ENCODE data around the gene ZNF277.

The ZNF277 gene

GRCh38 chr7:112173568-112173905 lies 33.0 kb upstream of the ZNF277 start:
- TF ChIP-seq RARB (CRISPR knock-in tag; IDR thresholded peaks at IDR 0.05) (no peak), ISL1 (CRISPR knock-in tag; IDR thresholded peaks at IDR 0.05) (no peak), TSHZ2 (CRISPR knock-in tag; IDR thresholded peaks at IDR 0.05) (no peak), GLIS3 (CRISPR knock-in tag; IDR thresholded peaks at IDR 0.05) (no peak), ZNF70 (CRISPR knock-in tag; IDR thresholded peaks at IDR 0.05) (no peak), SNAI2 (CRISPR knock-in tag; IDR thresholded peaks at IDR 0.05) (no peak), BACH2 (CRISPR knock-in tag; IDR thresholded peaks at IDR 0.05; ENCODE audit: borderline replicate concordance) (no peak)
- no peak for ATAC-seq

GRCh38 chr7:112174192-112174591 lies 32.3 kb upstream of the ZNF277 start:
- no peak for ATAC-seq
- no peak for TF ChIP-seq ZFP30 (CRISPR knock-in tag; IDR thresholded peaks at IDR 0.05)
- TF ChIP-seq RARB (CRISPR knock-in tag; IDR thresholded peaks at IDR 0.05): no peak
- no peak for TF ChIP-seq ZC3H10 (CRISPR knock-in tag; IDR thresholded peaks at IDR 0.05)
- TF ChIP-seq PATZ1 (CRISPR knock-in tag; IDR thresholded peaks at IDR 0.05; ENCODE audit: borderline replicate concordance): no peak
- no peak for TF ChIP-seq CSDC2 (CRISPR knock-in tag; IDR thresholded peaks at IDR 0.05)
- TF ChIP-seq CSRNP3 (CRISPR knock-in tag; IDR thresholded peaks at IDR 0.05): no peak
- TF ChIP-seq PPARA (CRISPR knock-in tag; IDR thresholded peaks at IDR 0.05; ENCODE audit: borderline replicate concordance): no peak
- no peak for TF ChIP-seq TCF4 (CRISPR knock-in tag; IDR thresholded peaks at IDR 0.05; ENCODE audit: borderline replicate concordance)

- no peak for ATAC-seq
- TF ChIP-seq GLIS3 (CRISPR knock-in tag; IDR thresholded peaks at IDR 0.05) (no peak), ZNF565 (CRISPR knock-in tag; conservative IDR thresholded peaks at IDR 0.05; ENCODE audit: low read depth) (no peak), POU6F1 (CRISPR knock-in tag; IDR thresholded peaks at IDR 0.05; ENCODE audit: borderline replicate concordance, low read depth) (no peak), ZFP3 (CRISPR knock-in tag; IDR thresholded peaks at IDR 0.05) (no peak), ARNTL (CRISPR knock-in tag; IDR thresholded peaks at IDR 0.05; ENCODE audit: borderline replicate concordance, low read depth) (no peak), SNAI2 (CRISPR knock-in tag; IDR thresholded peaks at IDR 0.05) (no peak), ZC3H10 (CRISPR knock-in tag; IDR thresholded peaks at IDR 0.05) (no peak), PATZ1 (CRISPR knock-in tag; IDR thresholded peaks at IDR 0.05; ENCODE audit: borderline replicate concordance) (no peak), TSHZ2 (CRISPR knock-in tag; IDR thresholded peaks at IDR 0.05) (no peak), CSDC2 (CRISPR knock-in tag; IDR thresholded peaks at IDR 0.05) (no peak), TCF4 (CRISPR knock-in tag; IDR thresholded peaks at IDR 0.05; ENCODE audit: borderline replicate concordance) (no peak), CSRNP3 (CRISPR knock-in tag; IDR thresholded peaks at IDR 0.05) (no peak), ZFP30 (CRISPR knock-in tag; IDR thresholded peaks at IDR 0.05) (no peak), BACH2 (CRISPR knock-in tag; IDR thresholded peaks at IDR 0.05; ENCODE audit: borderline replicate concordance) (no peak), PPARA (CRISPR knock-in tag; IDR thresholded peaks at IDR 0.05; ENCODE audit: borderline replicate concordance) (no peak), CREB5 (CRISPR knock-in tag; IDR thresholded peaks at IDR 0.05; ENCODE audit: low read depth) (no peak), ZNF70 (CRISPR knock-in tag; IDR thresholded peaks at IDR 0.05) (no peak), ISL1 (CRISPR knock-in tag; IDR thresholded peaks at IDR 0.05) (no peak)
Observed at GRCh38 chr7:112176241-112176640, 30.3 kb upstream of the ZNF277 start.

Data from SK-N-SH treated with all-trans-retinoic acid at 6 μM for 48 hours (cell line).